NCI-H1105 (cell line): ENCODE measurements around the gene HK1.

ENCODE experiments used
- DNase-seq: peaks from one replicate; lab custom pipeline; 2025; lab: John Stamatoyannopoulos, UW

The HK1 gene

GRCh38 chr10:69348816-69349541, 70.7 kb downstream of the HK1 start:
- peak; percentile 74 for DNase-seq

GRCh38 chr10:69349542-69349888, 71.2 kb downstream of the HK1 start:
- DNase-seq, result no peak

GRCh38 chr10:69351589-69351988, 73.3 kb downstream of the HK1 start:
- DNase-seq, result no peak

- DNase-seq, result no peak
These were observed 74.4 kb downstream of the HK1 start for GRCh38 chr10:69352569-69353264.

DNA sequence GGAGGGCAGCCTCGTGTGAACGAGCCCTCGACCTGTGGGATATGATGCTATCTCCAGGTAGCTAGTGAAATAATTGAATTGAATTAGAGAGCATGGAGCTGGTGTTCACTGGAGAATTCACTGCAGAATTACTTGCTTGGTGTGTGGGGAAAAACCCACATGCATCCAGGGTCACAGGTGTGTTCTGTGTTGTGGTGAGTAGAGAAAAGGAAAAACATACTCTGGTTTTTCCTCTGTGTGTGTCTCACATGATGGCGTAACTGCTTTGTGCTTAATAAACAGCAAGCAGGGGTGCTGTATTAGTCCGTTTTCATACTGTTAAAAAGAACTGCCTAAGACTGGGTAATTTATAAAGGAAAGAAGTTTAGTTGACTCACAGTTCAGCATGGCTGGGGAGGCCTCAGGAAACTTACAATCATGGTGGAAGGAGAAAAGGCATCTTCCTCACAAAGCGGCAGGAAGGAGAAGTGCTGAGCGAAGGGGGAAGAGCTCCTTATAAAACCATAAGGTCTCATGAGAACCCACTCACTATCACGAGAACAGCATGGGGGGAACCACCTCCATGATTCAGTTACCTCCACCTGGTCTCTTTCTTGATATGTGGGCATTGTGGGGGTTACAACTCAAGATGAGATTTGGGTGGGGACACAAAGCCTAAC, 75.8 kb downstream of the HK1 start:
- no peak for DNase-seq

DNA sequence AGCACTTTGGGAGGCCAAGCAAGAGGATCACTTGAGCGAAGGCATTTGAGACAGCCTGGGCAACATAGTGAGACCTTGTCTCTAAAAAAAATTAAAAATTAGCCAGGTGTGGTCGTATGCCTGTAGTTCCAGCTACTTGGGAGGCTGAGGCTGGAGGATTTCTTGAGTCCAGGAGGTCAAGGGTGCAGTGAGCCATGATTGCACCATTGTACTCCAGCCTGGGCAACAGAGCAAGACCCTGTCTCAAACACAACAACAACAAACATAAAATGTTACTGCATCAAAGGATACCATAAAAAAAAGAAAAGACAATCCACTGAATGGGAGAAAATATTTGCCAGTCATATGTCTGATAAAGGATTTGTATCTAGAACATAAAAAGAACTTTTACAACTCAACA, 77.9 kb downstream of the HK1 start:
- DNase-seq, result no peak

GRCh38 chr10:69358148-69358795, 80.0 kb downstream of the HK1 start:
- DNase-seq, result no peak

- no peak for DNase-seq
These were observed 80.9 kb downstream of the HK1 start for GRCh38 chr10:69359148-69359547.

- no peak for DNase-seq
These were observed 81.3 kb downstream of the HK1 start for GRCh38 chr10:69359594-69359993.

- no peak for DNase-seq
These were observed 82.4 kb downstream of the HK1 start for GRCh38 chr10:69360485-69361302.

- DNase-seq, result no peak
These were observed 83.0 kb downstream of the HK1 start for GRCh38 chr10:69361303-69361614.

- no peak for DNase-seq
These were observed 84.2 kb downstream of the HK1 start for GRCh38 chr10:69362471-69362954.

GRCh38 chr10:69363666-69364065, 85.4 kb downstream of the HK1 start:
- no peak for DNase-seq

DNA sequence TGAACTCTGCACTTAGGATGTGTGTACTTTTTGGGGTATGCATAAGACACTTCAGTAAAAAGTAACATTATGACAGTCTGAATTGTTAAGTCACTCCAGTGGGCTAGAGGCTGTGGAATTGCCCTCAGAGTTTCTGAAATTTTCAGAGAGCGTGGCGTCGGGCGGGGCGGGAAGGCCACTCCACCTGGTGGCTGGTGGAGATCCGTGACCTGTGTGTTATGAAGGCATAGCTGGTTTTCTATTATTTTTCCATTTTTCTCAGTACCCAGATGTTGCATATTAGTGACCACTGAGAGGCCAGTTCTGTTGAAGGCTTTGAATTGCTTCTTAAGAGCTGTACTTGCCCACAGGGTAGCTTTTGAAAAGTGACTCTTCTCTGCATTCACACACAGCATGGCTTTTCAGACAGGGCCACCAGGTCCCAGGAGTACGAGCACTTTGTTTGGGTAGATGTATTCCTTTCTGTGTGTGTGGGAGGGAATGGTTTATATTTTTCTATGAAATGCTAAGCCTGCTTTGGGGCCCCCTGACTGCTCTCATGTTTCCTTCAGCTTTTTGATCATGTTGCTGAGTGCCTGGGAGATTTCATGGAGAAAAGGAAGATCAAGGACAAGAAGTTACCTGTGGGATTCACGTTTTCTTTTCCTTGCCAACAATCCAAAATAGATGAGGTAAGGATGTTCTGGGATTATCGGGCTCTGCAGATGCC, 86.1 kb downstream of the HK1 start:
- no peak for DNase-seq

GRCh38 chr10:69366738-69367137, 88.4 kb downstream of the HK1 start:
- DNase-seq, result no peak

DNA sequence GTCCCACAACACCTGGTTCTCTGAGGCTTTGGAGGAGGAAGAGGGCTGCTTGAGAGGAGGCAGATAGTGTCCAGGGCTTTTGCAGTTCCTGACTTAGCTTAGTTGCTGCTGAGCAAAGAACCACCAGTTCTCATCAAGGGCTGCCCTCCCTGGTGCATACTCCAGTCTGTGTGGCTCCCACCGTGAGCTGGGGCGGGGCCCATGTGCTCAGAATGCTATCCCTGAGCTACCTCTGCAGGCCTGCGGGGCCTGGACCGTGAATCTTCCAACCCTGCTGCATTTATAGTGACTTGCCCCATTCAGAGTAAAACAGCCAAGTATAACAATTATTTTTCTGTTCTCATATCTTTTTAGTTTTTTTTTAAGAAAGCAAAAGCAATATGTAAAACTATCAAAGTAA, 89.2 kb downstream of the HK1 start:
- DNase-seq, result no peak

DNA sequence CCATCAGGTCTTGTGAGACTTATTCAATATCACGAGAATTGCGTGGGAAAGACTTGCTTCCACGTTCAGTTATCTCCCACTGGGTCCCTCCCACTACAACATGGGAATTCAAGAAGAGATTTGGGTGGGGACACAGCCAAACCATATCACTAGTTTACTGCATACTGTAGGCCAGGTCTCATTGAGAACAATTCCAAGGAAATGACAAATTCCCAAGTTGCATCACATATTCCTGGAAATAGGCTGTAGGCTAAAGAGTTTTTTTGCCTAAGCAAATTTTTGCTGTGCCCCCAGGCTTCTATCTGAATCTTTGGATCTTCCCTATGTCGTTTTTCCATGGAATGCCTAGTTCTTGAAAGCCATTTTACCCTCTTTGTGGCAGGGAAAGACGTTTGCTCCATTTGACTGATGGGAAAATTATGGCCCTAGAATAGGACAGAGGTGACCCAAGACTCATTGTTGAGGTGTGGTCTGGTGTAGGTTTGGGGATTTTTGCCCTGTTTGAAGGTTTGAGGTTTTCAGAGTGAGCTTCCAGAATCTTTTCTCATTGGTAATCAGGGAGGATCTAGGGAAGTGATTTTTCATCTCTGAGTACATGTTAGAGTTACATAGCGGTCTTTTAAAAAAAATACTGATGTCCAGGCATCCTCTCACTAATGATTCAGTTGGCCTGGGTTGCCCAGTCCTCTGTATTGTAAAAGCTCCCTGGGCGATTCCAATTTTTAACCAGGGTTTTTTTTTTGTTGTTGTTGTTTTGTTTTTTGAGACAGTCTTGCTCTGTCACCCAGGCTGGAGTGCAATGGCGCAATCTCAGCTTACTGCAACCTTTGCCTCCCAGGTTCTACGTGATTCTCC, 94.1 kb downstream of the HK1 start:
- DNase-seq, result no peak

DNA sequence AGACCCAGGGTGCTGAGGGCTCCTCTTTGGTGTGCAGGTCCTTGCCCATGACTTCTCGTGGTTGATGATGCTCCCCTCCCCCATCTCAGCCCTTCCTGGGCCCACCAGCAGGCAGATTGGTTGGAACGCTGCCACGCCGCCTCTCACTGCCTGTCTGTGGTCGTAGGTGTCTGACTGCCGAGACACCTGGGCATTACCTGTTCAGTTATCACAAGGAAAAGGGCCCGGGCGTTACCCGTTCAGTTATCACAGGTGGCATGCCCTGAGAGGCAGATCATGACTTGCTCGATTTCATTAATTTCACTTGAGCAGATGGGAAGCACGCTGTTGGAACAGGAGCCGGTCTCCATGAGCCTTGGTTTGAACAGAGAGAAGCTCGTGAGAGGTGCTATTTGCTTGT, 95.9 kb downstream of the HK1 start:
- peak; percentile 75 for DNase-seq

GRCh38 chr10:69374931-69375306, 96.6 kb downstream of the HK1 start:
- no peak for DNase-seq
